Uterus (tissue), 4 donors: ENCODE results near the gene TMEM30B. TPM values are rescaled to one million over a fixed set of nuclear protein-coding genes. Genes with fewer than 3 reads are reported as not detected.

ENCODE experiments used
- DNase-seq, 2 donors: peaks; one replicate each; pipeline ENCODE4 v3.0.0-alpha.2; 2019 to 2020
- H3K27ac ChIP-seq, 2 donors: fragments of 200-600 bp; sonication (generic); 1 replicate in 1 of 2; 2 replicates in 1 of 2; pipeline ENCODE4 v1.5.1; 2016 to 2018
- H3K27me3 ChIP-seq, 2 donors: fragments of 200-600 bp; sonication (generic); one replicate each; pipeline ENCODE4 v1.5.1; 2018 to 2019; ENCODE audit warnings: control low read depth in 1 of 2
- H3K36me3 ChIP-seq, 2 donors: fragments of 200-600 bp; sonication (generic); one replicate each; pipeline ENCODE4 v1.5.1; 2019; ENCODE audit warnings: control low read depth in 1 of 2
- H3K4me1 ChIP-seq, 2 donors: fragments of 200-600 bp; sonication (generic); one replicate each; pipeline ENCODE4 v1.5.1; 2018 to 2019; ENCODE audit warnings: control low read depth in 1 of 2
- H3K4me3 ChIP-seq, 2 donors: fragments of 200-600 bp; sonication (generic); 1 replicate in 1 of 2; 2 replicates in 1 of 2; pipeline ENCODE4 v1.5.1; 2018 to 2019; ENCODE audit warnings: mild to moderate bottlenecking in 1 of 2
- H3K9me3 ChIP-seq, 2 donors: fragments of 200-600 bp; sonication (generic); one replicate each; pipeline ENCODE4 v1.5.1; 2019; ENCODE audit warnings: control low read depth in 1 of 2
- POLR2A ChIP-seq, 2 donors: fragments of 450-650 bp; IDR thresholded peaks; one replicate each; pipeline ENCODE4 v1.6.1; 2016; ENCODE audit warnings: antibody characterized with exemption in 2 of 2, mild to moderate bottlenecking in 1 of 2, moderate library complexity in 1 of 2
- intact Hi-C: fragments of 100-400 bp; cut with DNase I; formaldehyde crosslinking; loops from one replicate; pipeline ENCODE4 v1.15.1; 2023; ENCODE audit warnings: low total_unique reads
- total RNA-seq, 4 donors: library from RNA; depleted of rRNA in 3 of 4; stranded (reverse); fragments of >200 nt in 3 of 4; gene quantifications; one replicate each; pipeline versions ENCODE4 v1.1.0 to v1.2.4, GENCODE V29; 2014 to 2023
- TF ChIP-seq, protein P1 (sequence below), 4 experiments: fragments of 200-600 bp in 2 of 4; fragments of 450-650 bp in 2 of 4; sonication (generic) in 2 of 4; IDR thresholded peaks; one replicate each; pipeline ENCODE4 v1.5.1; 2016 to 2019; ENCODE audit warnings: antibody characterized with exemption in 4 of 4, mild to moderate bottlenecking in 2 of 4, moderate library complexity in 1 of 4
- donor health status: DM: yes; HTN: yes; CAD: no.

TMEM30B gene
- total RNA-seq, 4 donors from 2014 or later: 1.8 to 6.4 (median 3.3) TPM

GRCh38 chr14:61298824-61299223, 17.7 kb upstream of the TMEM30B start:
- no peaks in the 10 kb centered on the region for H3K27me3 ChIP-seq
- intact Hi-C loops: no loop called here
- no peak for DNase-seq
- no peaks in the 10 kb centered on the region for H3K4me1 ChIP-seq
- H3K27ac ChIP-seq: no peak overlapping the region
- H3K4me3 ChIP-seq: no peak overlapping the region
- H3K9me3 ChIP-seq: no peaks in the 10 kb centered on the region
- no peaks in the 10 kb centered on the region for H3K36me3 ChIP-seq
- TF ChIP-seq, protein P1, sequence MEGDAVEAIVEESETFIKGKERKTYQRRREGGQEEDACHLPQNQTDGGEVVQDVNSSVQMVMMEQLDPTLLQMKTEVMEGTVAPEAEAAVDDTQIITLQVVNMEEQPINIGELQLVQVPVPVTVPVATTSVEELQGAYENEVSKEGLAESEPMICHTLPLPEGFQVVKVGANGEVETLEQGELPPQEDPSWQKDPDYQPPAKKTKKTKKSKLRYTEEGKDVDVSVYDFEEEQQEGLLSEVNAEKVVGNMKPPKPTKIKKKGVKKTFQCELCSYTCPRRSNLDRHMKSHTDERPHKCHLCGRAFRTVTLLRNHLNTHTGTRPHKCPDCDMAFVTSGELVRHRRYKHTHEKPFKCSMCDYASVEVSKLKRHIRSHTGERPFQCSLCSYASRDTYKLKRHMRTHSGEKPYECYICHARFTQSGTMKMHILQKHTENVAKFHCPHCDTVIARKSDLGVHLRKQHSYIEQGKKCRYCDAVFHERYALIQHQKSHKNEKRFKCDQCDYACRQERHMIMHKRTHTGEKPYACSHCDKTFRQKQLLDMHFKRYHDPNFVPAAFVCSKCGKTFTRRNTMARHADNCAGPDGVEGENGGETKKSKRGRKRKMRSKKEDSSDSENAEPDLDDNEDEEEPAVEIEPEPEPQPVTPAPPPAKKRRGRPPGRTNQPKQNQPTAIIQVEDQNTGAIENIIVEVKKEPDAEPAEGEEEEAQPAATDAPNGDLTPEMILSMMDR (IDR thresholded peaks at IDR 0.05): no peak
- no peak for TF ChIP-seq POLR2A (IDR thresholded peaks at IDR 0.05)

DNA sequence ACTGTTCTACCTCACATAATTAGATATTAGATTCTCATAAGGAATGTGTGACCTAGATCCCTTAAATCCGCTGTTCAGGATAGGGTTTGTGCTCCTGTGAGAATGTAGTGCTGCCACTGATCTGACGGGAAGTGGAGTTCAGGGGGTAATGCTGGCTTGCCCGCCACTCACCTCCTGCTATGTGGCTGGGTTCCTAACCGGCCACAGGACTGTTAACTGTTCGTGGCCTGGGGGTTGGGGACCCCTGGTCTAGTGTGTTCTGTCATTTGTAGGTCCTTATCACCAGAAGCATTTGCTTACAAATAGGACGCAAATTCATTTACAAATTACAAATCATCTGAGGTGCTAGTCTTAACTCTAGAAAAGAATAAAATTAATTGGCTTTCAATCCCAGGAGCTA, 16.4 kb upstream of the TMEM30B start:
- no peak overlapping the region for H3K27ac ChIP-seq
- H3K9me3 ChIP-seq: no peaks in the 10 kb centered on the region
- no peaks in the 10 kb centered on the region for H3K27me3 ChIP-seq
- intact Hi-C loops: no loop called here
- TF ChIP-seq, protein P1 (IDR thresholded peaks at IDR 0.05): no peak
- TF ChIP-seq POLR2A (IDR thresholded peaks at IDR 0.05): no peak
- H3K4me1 ChIP-seq: no peaks in the 10 kb centered on the region
- no peaks in the 10 kb centered on the region for H3K36me3 ChIP-seq
- no peak overlapping the region for H3K4me3 ChIP-seq
- no peak for DNase-seq

DNA sequence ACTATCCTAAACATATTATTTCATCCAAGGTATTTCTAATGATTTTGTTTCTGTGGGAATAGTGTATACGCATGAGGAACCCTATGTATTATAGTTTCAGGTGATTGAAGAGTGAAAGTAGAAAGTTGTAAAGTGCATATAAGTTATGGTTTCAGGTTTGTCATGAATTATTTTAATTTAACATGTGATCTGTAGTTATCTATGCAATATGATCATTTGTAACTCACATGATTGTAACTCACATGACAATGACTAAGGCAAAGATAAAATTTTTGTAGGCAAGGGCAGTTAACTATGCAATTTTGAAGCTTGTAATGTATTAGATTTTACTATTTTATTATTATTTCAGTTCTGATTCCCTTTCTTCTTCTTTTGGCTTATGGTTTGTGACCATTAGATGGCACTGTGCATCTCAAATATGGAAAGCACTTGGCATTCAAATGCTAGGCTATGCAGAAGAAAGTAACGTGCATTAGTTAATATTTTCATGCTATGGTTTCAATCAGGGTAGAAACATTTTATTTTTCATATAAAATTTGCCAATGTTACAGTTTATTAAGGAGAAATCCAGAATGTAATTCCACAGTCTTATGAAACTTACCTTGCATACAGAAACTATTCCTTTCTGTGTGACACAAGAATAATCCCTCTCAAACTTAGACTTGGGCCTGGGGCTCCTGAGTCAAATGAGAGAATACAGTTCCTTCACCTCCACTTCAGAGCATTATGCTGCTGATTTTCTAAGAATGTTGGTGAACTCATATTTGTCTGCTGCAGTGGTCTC, 15.8 kb upstream of the TMEM30B start:
- H3K27ac ChIP-seq: no peak overlapping the region
- H3K4me3 ChIP-seq: no peak overlapping the region
- H3K4me1 ChIP-seq: no peaks in the 10 kb centered on the region
- H3K36me3 ChIP-seq: no peaks in the 10 kb centered on the region
- no peaks in the 10 kb centered on the region for H3K27me3 ChIP-seq
- no peak for DNase-seq
- TF ChIP-seq, protein P1 (IDR thresholded peaks at IDR 0.05): peak; percentile 12 to 52 (median 37)
- no peak for TF ChIP-seq POLR2A (IDR thresholded peaks at IDR 0.05)
- no peaks in the 10 kb centered on the region for H3K9me3 ChIP-seq
- intact Hi-C loops: no loop called here

DNA sequence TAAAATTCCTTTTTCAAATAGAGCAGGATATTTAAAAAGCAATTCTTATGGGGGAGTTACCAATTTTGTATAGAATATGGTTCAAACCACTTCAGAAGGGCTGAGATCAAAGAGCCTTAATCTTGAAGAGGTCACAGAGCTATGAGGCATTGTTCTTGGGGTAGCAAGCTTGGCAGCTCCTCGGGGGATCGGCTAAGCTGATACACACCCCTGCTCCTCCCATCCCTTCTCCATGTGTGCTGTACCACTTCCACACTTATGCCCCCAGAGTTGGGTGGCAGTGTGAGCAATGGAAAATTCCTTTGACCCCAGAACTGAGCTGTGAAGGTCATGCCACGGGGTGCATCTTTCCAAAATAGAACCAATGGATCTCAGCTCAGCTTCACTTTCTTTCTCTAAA, 15.0 kb upstream of the TMEM30B start:
- DNase-seq: no peak
- intact Hi-C loops: no loop called here
- no peaks in the 10 kb centered on the region for H3K36me3 ChIP-seq
- H3K27ac ChIP-seq: no peak overlapping the region
- H3K4me1 ChIP-seq: no peaks in the 10 kb centered on the region
- no peak overlapping the region for H3K4me3 ChIP-seq
- H3K9me3 ChIP-seq: no peaks in the 10 kb centered on the region
- no peaks in the 10 kb centered on the region for H3K27me3 ChIP-seq
- TF ChIP-seq, protein P1 (IDR thresholded peaks at IDR 0.05): no peak
- TF ChIP-seq POLR2A (IDR thresholded peaks at IDR 0.05): no peak

- intact Hi-C loops: no loop called here
- Histone ChIP-seq H3K27ac (no peak overlapping the region), H3K4me1 (no peaks in the 10 kb centered on the region), H3K4me3 (no peak overlapping the region), H3K27me3 (no peaks in the 10 kb centered on the region), H3K9me3 (no peaks in the 10 kb centered on the region), H3K36me3 (no peaks in the 10 kb centered on the region)
- TF ChIP-seq, protein P1 (IDR thresholded peaks at IDR 0.05): no peak
- no peak for TF ChIP-seq POLR2A (IDR thresholded peaks at IDR 0.05)
- DNase-seq: no peak
Observed at GRCh38 chr14:61290701-61291100, 9.6 kb upstream of the TMEM30B start.
